GM12874 (cell line): ENCODE results near the gene EIF4G2.
A peak's percentile ranks its signal among the peaks of the same experiment; 100 is the strongest.

ENCODE experiments used
- CTCF ChIP-seq: IDR thresholded peaks from 2 replicates; pipeline ENCODE4 v1.5.1; 2011; ENCODE audit warnings: low read depth, mild to moderate bottlenecking, control low read depth, low read length, moderate library complexity; ENCODE audit not compliant: insufficient read depth

EIF4G2 gene

GRCh38 chr11:10793470-10794255 lies 15.1 kb downstream of the EIF4G2 start:
- TF ChIP-seq CTCF, result no peak

GRCh38 chr11:10792385-10793068 lies 16.2 kb downstream of the EIF4G2 start:
- peak; percentile 99 for TF ChIP-seq CTCF

- no peak for TF ChIP-seq CTCF
Measured at GRCh38 chr11:10786451-10786850, 22.3 kb downstream of the EIF4G2 start.

- TF ChIP-seq CTCF, result no peak
Measured at GRCh38 chr11:10785146-10785474, 23.6 kb downstream of the EIF4G2 start.

GRCh38 chr11:10784232-10785145 lies 24.2 kb downstream of the EIF4G2 start:
- no peak for TF ChIP-seq CTCF

- no peak for TF ChIP-seq CTCF
Measured at GRCh38 chr11:10780040-10780439, 28.7 kb downstream of the EIF4G2 start.

GRCh38 chr11:10779086-10779485 lies 29.6 kb downstream of the EIF4G2 start:
- TF ChIP-seq CTCF, result no peak
